Stimulated activated CD8-positive, alpha-beta memory T cell treated with anti-CD3 and anti-CD28 coated beads, Interleukin-4, amount 100 ng/mL, for 48 hours (primary cell): Measurements from ENCODE around the gene KRT5.
A peak's percentile ranks its signal among the peaks of the same experiment; 100 is the strongest.
"Not testable (repeated sequence)": the region's sequence is repeated elsewhere in the genome, so short reads cannot be mapped to it uniquely, and the experiment has no call there.

ENCODE experiments used
- DNase-seq: peaks from one replicate; pipeline ENCODE4 v3.0.0-alpha.2; 2020

Gene KRT5

GRCh38 chr12:52518574-52519386 is 1.4 kb downstream of the KRT5 start:
- DNase-seq = peak; percentile 12

DNA sequence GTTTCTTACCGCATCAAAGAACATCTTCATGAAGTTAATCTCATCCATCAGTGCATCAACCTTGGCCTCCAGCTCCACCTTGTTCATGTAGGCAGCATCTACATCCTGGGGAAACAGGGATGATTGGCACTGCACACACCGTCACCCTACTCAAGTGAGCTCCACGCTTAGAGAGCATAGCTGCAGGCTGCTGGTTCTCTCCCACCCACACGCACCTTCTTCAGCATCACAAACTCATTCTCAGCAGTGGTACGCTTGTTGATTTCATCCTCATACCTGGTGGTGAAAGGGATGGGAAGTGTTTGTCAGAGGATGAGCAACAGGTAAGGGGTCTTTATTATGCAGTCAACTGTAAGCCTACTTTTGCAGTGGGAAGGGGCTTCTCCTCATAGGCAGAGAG is 2.3 kb downstream of the KRT5 start:
- no peak for DNase-seq

- no peak for DNase-seq
Measured at GRCh38 chr12:52517005-52517835, 3.0 kb downstream of the KRT5 start.

- DNase-seq = no peak
Measured at GRCh38 chr12:52515927-52516831, 4.0 kb downstream of the KRT5 start.

GRCh38 chr12:52515319-52515646 is 4.9 kb downstream of the KRT5 start:
- DNase-seq = no peak

DNA sequence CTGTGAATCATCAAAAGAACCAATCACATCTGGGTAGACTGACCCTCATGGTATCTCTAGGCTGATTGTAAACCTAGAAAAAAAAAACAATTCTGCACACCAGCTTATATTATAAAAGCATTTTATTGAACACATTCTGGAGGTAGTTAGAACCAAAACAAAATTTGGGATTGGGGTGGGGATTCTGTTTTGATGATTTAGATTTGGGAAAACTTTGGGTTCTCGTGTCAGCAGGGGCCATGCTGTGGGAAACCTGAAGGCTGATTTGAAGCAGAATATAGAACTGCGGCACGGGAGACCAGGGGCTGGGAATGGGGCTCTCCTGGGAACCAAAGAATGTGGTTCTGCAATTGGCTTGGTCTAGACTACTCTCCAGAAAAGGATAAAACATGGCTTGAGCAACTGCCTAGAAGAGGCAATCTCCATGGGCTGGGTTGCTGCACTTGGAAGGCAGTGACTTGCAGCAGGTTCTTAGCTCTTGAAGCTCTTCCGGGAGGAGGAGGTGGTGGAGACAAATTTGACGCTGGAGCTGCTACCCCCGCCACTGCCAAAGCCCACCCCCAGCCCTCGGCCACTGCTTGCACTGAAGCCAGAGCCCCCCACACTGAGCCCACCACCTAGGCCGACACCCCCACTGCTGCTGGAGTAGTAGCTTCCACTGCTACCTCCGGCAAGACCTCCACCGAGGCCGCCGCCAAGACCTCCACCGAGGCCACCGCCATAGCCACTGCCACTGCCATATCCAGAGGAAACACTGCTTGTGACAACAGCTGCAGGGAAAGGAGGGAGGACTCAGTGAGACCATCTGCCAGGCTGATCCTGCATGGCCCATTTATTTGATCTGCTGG is 5.5 kb downstream of the KRT5 start:
- DNase-seq = no peak

- DNase-seq = no peak
Measured at GRCh38 chr12:52513736-52514135, 6.5 kb downstream of the KRT5 start.

GRCh38 chr12:52508211-52508610 is 12.0 kb downstream of the KRT5 start:
- DNase-seq = no peak

GRCh38 chr12:52506858-52507715 is 13.1 kb downstream of the KRT5 start:
- no peak for DNase-seq

DNA sequence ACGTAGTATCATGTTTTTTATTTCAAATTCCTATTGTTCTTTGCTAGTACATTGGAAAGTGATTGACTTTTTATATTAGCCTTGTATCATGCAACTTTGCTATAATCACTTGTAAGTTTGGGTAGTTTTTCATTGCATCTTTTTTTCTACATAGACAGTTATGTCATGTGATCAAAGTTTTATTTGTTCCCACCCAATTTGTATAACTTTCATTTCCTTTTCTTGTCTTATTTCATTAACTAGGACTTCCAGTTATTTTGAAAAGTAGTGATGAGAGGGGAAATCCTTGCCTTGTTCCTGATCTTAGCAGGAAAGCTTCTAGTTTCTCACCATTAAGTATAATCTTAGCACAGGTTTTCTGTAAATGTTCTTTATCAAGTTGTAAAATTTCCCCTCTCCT is 17.3 kb downstream of the KRT5 start:
- DNase-seq = no peak

DNA sequence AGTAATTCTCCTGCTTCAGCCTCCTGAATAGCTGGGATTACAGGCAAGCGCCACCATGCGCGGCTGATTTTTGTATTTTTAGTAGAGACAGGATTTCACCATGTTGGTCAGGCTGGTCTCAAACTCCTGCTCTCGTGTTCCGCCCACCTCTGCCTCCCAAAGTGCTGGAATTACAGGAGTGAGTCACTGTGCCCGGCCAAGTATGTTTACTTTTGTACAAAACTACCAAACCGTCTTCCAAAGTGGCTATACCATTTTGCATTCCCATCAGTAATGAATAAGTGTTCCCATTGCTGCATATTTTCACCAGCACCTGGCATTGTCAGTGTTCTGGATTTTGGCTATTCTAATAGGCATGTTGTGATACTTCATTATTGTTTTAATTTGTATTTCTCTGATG is 18.7 kb downstream of the KRT5 start:
- DNase-seq = no peak

- not testable (repeated sequence) for DNase-seq
Measured at GRCh38 chr12:52500574-52500973, 19.6 kb downstream of the KRT5 start.

- no peak for DNase-seq
Measured at GRCh38 chr12:52499806-52500560, 20.2 kb downstream of the KRT5 start.

DNA sequence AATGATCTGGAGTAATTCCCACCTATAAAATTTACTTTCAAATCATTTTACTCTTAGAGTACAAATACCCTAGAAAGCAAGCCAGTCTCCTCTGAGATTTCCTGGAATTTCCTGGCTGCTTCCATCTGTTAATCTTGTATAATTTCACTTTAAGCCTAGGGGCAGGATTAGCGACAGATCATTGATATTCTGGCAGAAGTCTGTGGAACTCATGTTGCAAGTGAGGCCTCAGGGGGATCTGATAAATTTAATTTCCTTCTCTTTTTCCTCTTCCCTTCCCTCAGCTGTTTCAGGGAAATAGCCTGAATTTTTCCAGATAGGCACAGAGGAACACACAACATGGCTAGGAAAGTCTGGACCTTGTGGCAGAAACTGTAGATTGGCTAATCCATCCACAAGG is 21.2 kb downstream of the KRT5 start:
- DNase-seq = no peak

GRCh38 chr12:52497975-52498374 is 22.2 kb downstream of the KRT5 start:
- no peak for DNase-seq

DNA sequence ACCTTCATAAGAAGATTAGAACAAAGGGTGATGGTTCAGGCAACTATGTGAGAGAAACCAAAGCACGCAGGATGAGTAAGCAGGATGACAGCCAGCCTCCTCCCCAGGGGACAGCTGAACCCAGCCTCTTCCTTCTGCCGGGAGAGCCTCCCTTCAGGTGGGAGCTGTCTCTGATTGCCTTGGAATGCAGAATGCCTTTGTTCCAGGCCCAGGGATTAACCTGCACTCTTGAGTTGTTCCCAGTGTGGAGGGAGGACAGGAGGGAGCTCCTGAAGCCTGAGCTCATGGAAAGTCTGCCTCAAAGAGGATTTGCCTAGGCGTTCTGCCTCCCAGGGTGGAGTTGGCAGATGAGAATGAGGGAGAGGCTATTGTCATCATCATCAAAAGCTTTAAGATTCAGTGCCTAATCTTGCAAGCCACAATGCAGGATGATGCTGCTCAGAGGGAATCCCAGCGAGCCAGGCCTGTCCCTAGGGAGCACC is 23.6 kb downstream of the KRT5 start:
- DNase-seq = no peak

- no peak for DNase-seq
Measured at GRCh38 chr12:52496054-52496453, 24.1 kb downstream of the KRT5 start.

DNA sequence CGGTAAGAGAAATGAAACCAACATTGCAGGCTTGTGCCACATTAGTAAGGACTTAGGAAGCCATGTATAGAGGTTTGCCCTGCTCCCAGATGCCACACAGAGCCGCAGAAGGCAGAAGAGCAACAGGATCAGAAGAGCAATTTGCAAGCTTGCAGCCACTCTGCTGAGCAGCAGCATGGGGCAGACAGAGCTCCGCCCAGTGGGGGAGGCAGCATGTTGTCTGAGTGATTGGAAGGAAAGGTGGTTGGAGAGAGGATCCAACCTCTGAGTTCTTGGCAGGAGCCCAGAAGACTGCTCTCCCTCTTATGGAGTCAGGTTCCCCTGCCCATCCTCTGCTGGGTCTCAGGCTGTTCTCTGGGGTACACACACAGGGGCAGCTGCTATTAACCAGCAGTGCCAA is 24.8 kb downstream of the KRT5 start:
- no peak for DNase-seq

DNA sequence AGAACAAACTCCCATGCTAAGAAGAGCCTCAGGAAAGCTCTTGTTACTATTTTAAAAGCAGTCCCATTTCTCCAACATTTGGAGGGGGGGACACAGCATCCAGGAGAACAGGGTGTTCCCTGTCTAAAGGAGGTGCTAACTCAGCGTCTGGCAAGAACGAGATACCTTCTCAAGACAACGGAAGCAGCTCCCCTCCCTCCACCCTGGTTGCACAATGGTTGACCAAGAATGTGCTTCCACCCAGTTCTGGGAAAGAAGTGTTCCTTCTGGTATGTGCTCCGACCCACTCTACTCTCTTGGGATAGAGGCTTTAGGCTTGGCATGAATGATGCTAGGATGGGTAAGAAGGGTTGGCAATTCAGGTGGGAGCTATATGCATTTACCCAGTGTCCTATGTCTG is 25.7 kb downstream of the KRT5 start:
- DNase-seq = no peak

- no peak for DNase-seq
Measured at GRCh38 chr12:52494100-52494499, 26.1 kb downstream of the KRT5 start.
